Fibroblast of lung (primary cell): ENCODE results near the gene SEC16A.

Source experiments
- EZH2 ChIP-seq: IDR thresholded peaks from 2 replicates; pipeline ENCODE4 v1.5.1; 2012; ENCODE audit warnings: low read length, control low read depth, mild to moderate bottlenecking; ENCODE audit errors: missing control alignments
- TF ChIP-seq, protein P1 (sequence below), 2 donors: IDR thresholded peaks in 1 of 2; conservative IDR thresholded peaks in 1 of 2; 1 replicate in 1 of 2; 2 replicates in 1 of 2; pipeline ENCODE4 v1.5.1; 2011 to 2012; ENCODE audit warnings: low read length in 2 of 2, control low read depth in 1 of 2, inconsistent platforms in 1 of 2, low read depth in 1 of 2, mild to moderate bottlenecking in 1 of 2

DNA sequence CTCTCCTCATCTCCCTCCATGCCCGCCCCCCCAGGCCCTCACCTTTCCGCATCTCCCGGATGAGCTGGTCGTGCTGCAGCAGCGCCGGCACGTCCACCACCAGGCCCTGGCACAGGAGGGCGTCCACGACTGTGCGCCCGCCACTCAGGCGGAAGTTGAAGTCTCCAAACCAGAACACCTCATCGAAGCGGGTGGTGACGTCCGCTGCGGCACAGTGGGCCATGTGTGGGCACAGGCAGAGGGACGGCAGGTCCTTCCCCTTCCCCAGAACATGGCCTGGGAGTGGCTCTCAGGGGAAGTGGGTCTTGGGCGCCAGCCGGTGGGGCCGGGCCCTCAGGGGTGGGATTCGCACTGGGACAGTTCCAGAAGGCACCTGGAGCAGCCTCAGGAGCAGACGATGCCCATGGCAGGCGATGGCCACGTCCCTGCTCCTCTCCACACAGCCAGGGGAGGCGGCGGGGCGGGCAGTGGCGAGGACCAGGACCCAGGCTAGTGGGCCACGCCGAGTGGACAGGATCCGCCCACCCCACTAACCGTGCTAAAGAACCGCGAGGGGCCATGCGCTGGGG, 51.0 kb downstream of the SEC16A start:
- TF ChIP-seq, protein P1, sequence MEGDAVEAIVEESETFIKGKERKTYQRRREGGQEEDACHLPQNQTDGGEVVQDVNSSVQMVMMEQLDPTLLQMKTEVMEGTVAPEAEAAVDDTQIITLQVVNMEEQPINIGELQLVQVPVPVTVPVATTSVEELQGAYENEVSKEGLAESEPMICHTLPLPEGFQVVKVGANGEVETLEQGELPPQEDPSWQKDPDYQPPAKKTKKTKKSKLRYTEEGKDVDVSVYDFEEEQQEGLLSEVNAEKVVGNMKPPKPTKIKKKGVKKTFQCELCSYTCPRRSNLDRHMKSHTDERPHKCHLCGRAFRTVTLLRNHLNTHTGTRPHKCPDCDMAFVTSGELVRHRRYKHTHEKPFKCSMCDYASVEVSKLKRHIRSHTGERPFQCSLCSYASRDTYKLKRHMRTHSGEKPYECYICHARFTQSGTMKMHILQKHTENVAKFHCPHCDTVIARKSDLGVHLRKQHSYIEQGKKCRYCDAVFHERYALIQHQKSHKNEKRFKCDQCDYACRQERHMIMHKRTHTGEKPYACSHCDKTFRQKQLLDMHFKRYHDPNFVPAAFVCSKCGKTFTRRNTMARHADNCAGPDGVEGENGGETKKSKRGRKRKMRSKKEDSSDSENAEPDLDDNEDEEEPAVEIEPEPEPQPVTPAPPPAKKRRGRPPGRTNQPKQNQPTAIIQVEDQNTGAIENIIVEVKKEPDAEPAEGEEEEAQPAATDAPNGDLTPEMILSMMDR (conservative IDR thresholded peaks at IDR 0.05 in 1 of 2, IDR thresholded peaks at IDR 0.05 in 1 of 2; ENCODE audit: low read depth in 1 of 2, low read length in 2 of 2) = no peak
- TF ChIP-seq EZH2 = no peak
